Measurements from ENCODE around the gene NELL2. TPM values are rescaled to one million over a fixed set of nuclear protein-coding genes. Genes with fewer than 3 reads are reported as not detected.

NELL2 gene
- total RNA-seq, 1 experiment from 2014 or later, result 32.7 TPM

DNA sequence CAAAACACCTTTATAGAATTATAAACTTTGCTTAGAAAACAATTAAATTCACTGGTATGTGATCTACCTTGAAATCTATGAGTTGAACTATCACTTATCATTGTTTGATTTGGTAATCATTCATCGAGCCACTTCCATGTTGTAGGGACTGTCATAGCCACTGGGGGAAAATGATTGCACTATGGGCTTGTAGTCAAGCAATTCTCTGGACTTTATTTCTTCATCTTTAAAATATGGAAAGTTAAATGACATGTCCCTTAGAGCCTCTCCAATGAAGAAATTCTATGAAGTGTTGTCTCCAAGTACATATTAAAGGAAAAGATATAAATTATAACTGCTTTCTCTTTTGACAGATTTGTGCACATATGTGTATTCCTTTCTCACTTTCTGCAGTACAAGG, 97.3 kb downstream of the NELL2 start:
- no peak overlapping the region for H3K23ac ChIP-seq (ENCODE audit: insufficient read length, low read depth, low read length)
- H2BK120ac ChIP-seq (ENCODE audit: low read depth, low read length, poor library complexity, severe bottlenecking), result no peak overlapping the region
- no peaks in the 10 kb centered on the region for H4K20me1 ChIP-seq (ENCODE audit: control insufficient read depth, insufficient read depth, insufficient read length)
- no peaks in the 10 kb centered on the region for H3K4me1 ChIP-seq (ENCODE audit: insufficient read depth, low read length)
- H2BK5ac ChIP-seq (ENCODE audit: insufficient read length, low read length), result no peak overlapping the region
- no peaks in the 10 kb centered on the region for H3K79me2 ChIP-seq (ENCODE audit: insufficient read depth, low read length)
- no peaks in the 10 kb centered on the region for H3K27me3 Mint-ChIP-seq (ENCODE audit: low read depth)
- H4K8ac ChIP-seq (replicated peaks; ENCODE audit: insufficient read length, low read depth, low read length), result no peak overlapping the region
- H2BK15ac ChIP-seq (ENCODE audit: low read depth, low read length), result no peak overlapping the region
- H3K27me3 ChIP-seq (ENCODE audit: insufficient read depth, low read length), result no peaks in the 10 kb centered on the region
- TF ChIP-seq, protein P1, sequence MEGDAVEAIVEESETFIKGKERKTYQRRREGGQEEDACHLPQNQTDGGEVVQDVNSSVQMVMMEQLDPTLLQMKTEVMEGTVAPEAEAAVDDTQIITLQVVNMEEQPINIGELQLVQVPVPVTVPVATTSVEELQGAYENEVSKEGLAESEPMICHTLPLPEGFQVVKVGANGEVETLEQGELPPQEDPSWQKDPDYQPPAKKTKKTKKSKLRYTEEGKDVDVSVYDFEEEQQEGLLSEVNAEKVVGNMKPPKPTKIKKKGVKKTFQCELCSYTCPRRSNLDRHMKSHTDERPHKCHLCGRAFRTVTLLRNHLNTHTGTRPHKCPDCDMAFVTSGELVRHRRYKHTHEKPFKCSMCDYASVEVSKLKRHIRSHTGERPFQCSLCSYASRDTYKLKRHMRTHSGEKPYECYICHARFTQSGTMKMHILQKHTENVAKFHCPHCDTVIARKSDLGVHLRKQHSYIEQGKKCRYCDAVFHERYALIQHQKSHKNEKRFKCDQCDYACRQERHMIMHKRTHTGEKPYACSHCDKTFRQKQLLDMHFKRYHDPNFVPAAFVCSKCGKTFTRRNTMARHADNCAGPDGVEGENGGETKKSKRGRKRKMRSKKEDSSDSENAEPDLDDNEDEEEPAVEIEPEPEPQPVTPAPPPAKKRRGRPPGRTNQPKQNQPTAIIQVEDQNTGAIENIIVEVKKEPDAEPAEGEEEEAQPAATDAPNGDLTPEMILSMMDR (conservative IDR thresholded peaks at IDR 0.05), result peak; percentile 28; the same call in 1 of the 3 replicates
- H3K14ac ChIP-seq (ENCODE audit: insufficient read depth, low read length), result no peak overlapping the region
- no peak overlapping the region for H4K91ac ChIP-seq (ENCODE audit: insufficient read length, low read depth, low read length)
- H3T11ph ChIP-seq (ENCODE audit: low read length), result no peak overlapping the region
- H3K4me3 Mint-ChIP-seq, result no peak overlapping the region
- H2BK12ac ChIP-seq (ENCODE audit: insufficient read length, low read depth, low read length), result no peak overlapping the region
- peaks cover 0 to 25% (median 3%) of the 10 kb centered on the region in 3 experiments; a peak in 4 of 7 replicates for H3K36me3 Mint-ChIP-seq (ENCODE audit: insufficient read depth in 1 of 3, low read depth in 3 of 3)
- no peak overlapping the region for H2AK5ac ChIP-seq (ENCODE audit: insufficient read length, low read length)
- no CpG with 5 or more reads among the region's 1 CpG for WGBS (ENCODE audit: extremely low coverage, insufficient read length, low lambda C conversion rate)
- no peak overlapping the region for H3K56ac ChIP-seq (ENCODE audit: insufficient read length, low read depth, low read length)
- no peak overlapping the region for H4K5ac ChIP-seq (ENCODE audit: insufficient read length, low read depth, low read length)
- no peaks in the 10 kb centered on the region for H3K23me2 ChIP-seq (ENCODE audit: insufficient read length, low read depth, low read length, poor library complexity, severe bottlenecking)
- no peak overlapping the region for H3K18ac ChIP-seq (ENCODE audit: insufficient read length, low read depth, low read length)
- H3K27ac Mint-ChIP-seq, result no peak overlapping the region
- no peak overlapping the region for H3K4ac ChIP-seq (ENCODE audit: low read depth, low read length)
- H3K9me3 Mint-ChIP-seq, result peaks cover 9% of the 10 kb centered on the region in 2 experiments; a peak in 2 of 5 replicates
- no peak overlapping the region for H3K9ac ChIP-seq (ENCODE audit: extremely low read depth, insufficient read length, low read length)
- H3K9me3 ChIP-seq (ENCODE audit: control insufficient read depth, low read depth, low read length), result no peaks in the 10 kb centered on the region
- no peak for DNase-seq
- peaks cover 3 to 4% of the 10 kb centered on the region in 2 experiments for H3K4me1 Mint-ChIP-seq
- H3K79me1 ChIP-seq (ENCODE audit: insufficient read depth, low read depth, low read length, poor library complexity, severe bottlenecking), result no peaks in the 10 kb centered on the region
- H2AFZ ChIP-seq (ENCODE audit: low read length), result no peak overlapping the region
- H3K27ac ChIP-seq (ENCODE audit: insufficient read length, low read depth, low read length), result no peak overlapping the region
- no peak overlapping the region for H3K4me2 ChIP-seq (ENCODE audit: insufficient read depth, insufficient read length, low read length)
- H2BK20ac ChIP-seq (ENCODE audit: low read depth, low read length, poor library complexity, severe bottlenecking), result no peak overlapping the region

All from H9 (cell line).